ENCODE data around the gene TRUB2. TPM values are rescaled to one million over a fixed set of nuclear protein-coding genes. Genes with fewer than 3 reads are reported as not detected.

TRUB2 gene
- total and polyA plus RNA-seq, 8 donors, result 6.6 to 16.5 (median 12.8) TPM

- peak within 1 kb of the TSS; percentile 73 to 76 (median 74) for H3K27ac ChIP-seq
- H3K36me3 ChIP-seq, result peaks cover 0 to 12% (median 0%) of the 10 kb centered on the region in 3 donors
- H3K27me3 ChIP-seq, result no peaks in the 10 kb centered on the region
- H3K4me3 ChIP-seq, result peak within 1 kb of the TSS; percentile 84 to 91 (median 90)
- WGBS, 2 donors, result 0 to 1% methylated on average over 46 to 57 of the region's 57 CpGs
- intact Hi-C loops (cut with DNase I), result no loop called here
- peak in 3 of 6 donors; percentile 38 to 67 (median 40) for DNase-seq
- no peaks in the 10 kb centered on the region for H3K9me3 ChIP-seq
- peak; percentile 53 to 75 (median 70) for ATAC-seq
- peaks cover 0 to 12% (median 5%) of the 10 kb centered on the region in 3 donors for H3K4me1 ChIP-seq
- TF ChIP-seq CTCF (IDR thresholded peaks at IDR 0.05), result no peak
- no peak for FAIRE-seq
Measured at GRCh38 chr9:128275198-128276007, 46.8 kb downstream of the TRUB2 start, which contains the start of gene GOLGA2. TSS of gene GOLGA2 (minus strand) at chr9:128276007. CDS start at chr9:128275976, 31 bp downstream.

DNA sequence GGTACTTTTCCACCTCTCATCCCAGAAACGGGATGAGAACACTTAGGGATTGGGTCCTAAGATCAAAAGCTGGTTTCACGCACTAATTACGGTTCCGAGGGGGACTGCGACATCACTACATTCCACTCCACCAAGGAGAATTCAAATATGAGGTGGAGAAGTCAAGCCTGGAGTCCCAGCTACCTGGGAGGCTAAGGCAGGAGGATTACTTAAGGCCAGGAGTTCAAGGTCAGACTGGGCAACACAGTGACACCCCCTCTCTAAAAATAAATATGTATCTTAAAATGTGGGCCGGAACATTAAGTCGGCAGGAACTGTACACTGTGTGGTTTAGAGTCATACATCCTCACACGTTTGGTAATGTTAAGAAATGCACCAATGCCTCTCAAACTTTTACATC is 48.0 kb downstream of the TRUB2 start:
- peak overlapping the region in 2 of 4 donors; percentile 84 to 91 for H3K4me3 ChIP-seq
- H3K36me3 ChIP-seq, result peaks cover 0 to 12% (median 0%) of the 10 kb centered on the region in 3 donors
- 52 to 53% methylated on average over 8 of the region's 8 CpGs for WGBS, 2 donors
- H3K4me1 ChIP-seq, result peaks cover 0 to 12% (median 5%) of the 10 kb centered on the region in 3 donors
- H3K9me3 ChIP-seq, result no peaks in the 10 kb centered on the region
- no peak for DNase-seq
- H3K27ac ChIP-seq, result no peak overlapping the region
- intact Hi-C loops (cut with DNase I), result no loop called here
- no peaks in the 10 kb centered on the region for H3K27me3 ChIP-seq
- no peak for ATAC-seq
- no peak for TF ChIP-seq CTCF (IDR thresholded peaks at IDR 0.05)
- FAIRE-seq, result no peak

- intact Hi-C loops (cut with DNase I), result no loop called here
- Histone ChIP-seq H3K36me3 (peaks cover 0 to 25% (median 4%) of the 10 kb centered on the region in 3 donors), H3K9me3 (no peaks in the 10 kb centered on the region), H3K4me3 (no peak overlapping the region), H3K4me1 (peaks cover 0 to 6% (median 5%) of the 10 kb centered on the region in 3 donors), H3K27ac (no peak overlapping the region), H3K27me3 (no peaks in the 10 kb centered on the region)
- DNase-seq (no peak), ATAC-seq (no peak), FAIRE-seq (no peak)
- TF ChIP-seq CTCF (IDR thresholded peaks at IDR 0.05), result no peak
- 72 to 75% methylated on average over 5 of the region's 5 CpGs for WGBS, 2 donors
Measured at GRCh38 chr9:128271512-128271911, 50.7 kb downstream of the TRUB2 start.

DNA sequence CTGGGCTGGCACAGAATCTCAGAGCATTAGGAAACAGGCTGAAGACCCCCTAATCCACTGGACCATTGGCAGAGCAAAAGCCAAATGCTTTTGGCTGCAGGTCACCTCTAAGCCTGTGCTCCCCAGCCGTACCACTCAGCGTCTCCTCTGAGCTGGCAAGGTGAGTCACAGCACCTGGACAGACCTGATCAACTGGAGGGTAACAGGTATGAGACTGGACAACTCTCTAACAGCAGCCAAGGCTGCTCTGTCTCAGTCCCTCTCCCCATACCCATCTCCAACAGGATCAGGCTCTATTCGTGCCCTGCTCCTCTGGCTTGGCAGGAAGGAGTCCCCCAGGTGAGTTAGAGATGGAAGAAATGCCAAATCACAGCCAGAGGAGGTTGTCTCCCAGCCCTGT is 51.1 kb downstream of the TRUB2 start:
- intact Hi-C loops (cut with DNase I), result no loop called here
- H3K4me1 ChIP-seq, result peaks cover 0 to 6% (median 5%) of the 10 kb centered on the region in 3 donors
- no peaks in the 10 kb centered on the region for H3K9me3 ChIP-seq
- H3K4me3 ChIP-seq, result no peak overlapping the region
- peaks cover 0 to 28% (median 4%) of the 10 kb centered on the region in 3 donors for H3K36me3 ChIP-seq
- 75 to 89% methylated on average over 3 of the region's 3 CpGs for WGBS, 2 donors
- DNase-seq, result no peak
- H3K27me3 ChIP-seq, result no peaks in the 10 kb centered on the region
- no peak for TF ChIP-seq CTCF (IDR thresholded peaks at IDR 0.05)
- no peak for ATAC-seq
- no peak overlapping the region for H3K27ac ChIP-seq
- FAIRE-seq, result no peak

All from pancreas (tissue), 10 donors.